Sigmoid colon (tissue), 4 donors: ENCODE results near the gene GNAS.

Source experiments
- CTCF ChIP-seq, 4 experiments: fragments of 450-650 bp in 3 of 4; fragments of 200-600 bp in 1 of 4; IDR thresholded peaks; one replicate each; pipeline ENCODE4 v1.5.1; 2016 to 2019; ENCODE audit warnings: antibody characterized with exemption in 4 of 4, mild to moderate bottlenecking in 3 of 4, moderate library complexity in 2 of 4
- EP300 ChIP-seq, 4 donors: sonication (generic); formaldehyde crosslinking; IDR thresholded peaks; one replicate each; pipeline ENCODE4 v1.6.1; 2017; ENCODE audit warnings: antibody characterized with exemption in 4 of 4
- POLR2A ChIP-seq, 2 donors: fragments of 450-650 bp; IDR thresholded peaks; one replicate each; pipeline ENCODE4 v1.6.1; 2016; ENCODE audit warnings: antibody characterized with exemption in 2 of 2, mild to moderate bottlenecking in 2 of 2, moderate library complexity in 2 of 2

DNA sequence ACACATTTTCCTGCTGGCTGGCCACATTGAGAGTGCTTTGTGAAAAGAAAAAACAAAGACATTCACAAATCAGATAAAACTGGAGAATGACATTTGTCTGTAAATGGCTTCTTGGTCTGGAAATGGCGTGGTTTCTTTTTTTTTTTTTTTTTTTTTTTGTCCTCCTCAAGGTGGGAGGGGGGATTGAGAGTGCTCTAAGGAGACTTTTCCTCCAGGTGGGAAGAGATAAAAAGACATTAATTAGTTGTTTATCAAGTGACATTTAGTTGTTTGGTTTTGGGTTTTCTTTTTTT lies 40.4 kb downstream of the GNAS start:
- TF ChIP-seq CTCF (IDR thresholded peaks at IDR 0.05): no peak
- no peak for TF ChIP-seq EP300 (IDR thresholded peaks at IDR 0.05)
- no peak for TF ChIP-seq POLR2A (IDR thresholded peaks at IDR 0.05)
